Left hindlimb (tissue), 1 donor: ENCODE data around the gene ANO4.
A peak's percentile ranks its signal among the peaks of the same experiment; 100 is the strongest.
"Not testable (repeated sequence)": the region's sequence is repeated elsewhere in the genome, so short reads cannot be mapped to it uniquely, and the experiment has no call there.

Experiments used
- DNase-seq: peaks from one replicate; pipeline ENCODE4 v3.0.0-alpha.2; 2018

Gene ANO4

GRCh38 chr12:101051151-101051550 lies 256.6 kb downstream of the ANO4 start:
- no peak for DNase-seq

GRCh38 chr12:101051901-101052550 lies 257.4 kb downstream of the ANO4 start:
- peak; percentile 34 for DNase-seq

GRCh38 chr12:101053203-101053602 lies 258.6 kb downstream of the ANO4 start:
- DNase-seq, result no peak

GRCh38 chr12:101055940-101056339 lies 261.4 kb downstream of the ANO4 start:
- no peak for DNase-seq

- DNase-seq, result not testable (repeated sequence)
These were observed 267.9 kb downstream of the ANO4 start for GRCh38 chr12:101062508-101062907.

- DNase-seq, result no peak
These were observed 270.1 kb downstream of the ANO4 start for GRCh38 chr12:101064721-101065120.

- DNase-seq, result no peak
These were observed 271.9 kb downstream of the ANO4 start for GRCh38 chr12:101066489-101066888.

GRCh38 chr12:101068402-101068801 lies 273.8 kb downstream of the ANO4 start:
- DNase-seq, result no peak

GRCh38 chr12:101068836-101069235 lies 274.3 kb downstream of the ANO4 start:
- no peak for DNase-seq

- DNase-seq, result no peak
These were observed 280.5 kb downstream of the ANO4 start for GRCh38 chr12:101074940-101075680.

GRCh38 chr12:101076921-101077320 lies 282.3 kb downstream of the ANO4 start:
- DNase-seq, result no peak

GRCh38 chr12:101077791-101078528 lies 283.4 kb downstream of the ANO4 start:
- DNase-seq, result no peak

GRCh38 chr12:101078536-101079285 lies 284.1 kb downstream of the ANO4 start:
- no peak for DNase-seq

- no peak for DNase-seq
These were observed 288.1 kb downstream of the ANO4 start for GRCh38 chr12:101082706-101083105.

GRCh38 chr12:101086490-101087135 lies 292.0 kb downstream of the ANO4 start:
- DNase-seq, result peak; percentile 52

GRCh38 chr12:101087920-101088319 lies 293.3 kb downstream of the ANO4 start:
- no peak for DNase-seq

- no peak for DNase-seq
These were observed 294.7 kb downstream of the ANO4 start for GRCh38 chr12:101089271-101089670.

GRCh38 chr12:101090222-101090621 lies 295.6 kb downstream of the ANO4 start:
- DNase-seq, result not testable (repeated sequence)

- no peak for DNase-seq
These were observed 303.4 kb downstream of the ANO4 start for GRCh38 chr12:101097829-101098580.

- DNase-seq, result no peak
These were observed 312.6 kb downstream of the ANO4 start for GRCh38 chr12:101107032-101107763.

GRCh38 chr12:101108130-101108529 lies 313.6 kb downstream of the ANO4 start:
- no peak for DNase-seq
